ENCODE data around the gene BEND3.

- no peak for TF ChIP-seq CTCF (conservative IDR thresholded peaks at IDR 0.05 in 1 of 2, IDR thresholded peaks at IDR 0.05 in 1 of 2; ENCODE audit: extremely low read depth in 1 of 2, insufficient read depth in 1 of 2, low read depth in 1 of 2, low read length in 2 of 2)
- no peak for TF ChIP-seq EZH2 (IDR thresholded peaks at IDR 0.05; ENCODE audit: borderline replicate concordance, low read length)
Observed at GRCh38 chr6:107129370-107129925, 14.1 kb upstream of the BEND3 start.

All from mammary epithelial cell (primary cell).